Progenitor cell of endocrine pancreas (in vitro differentiated cells): ENCODE results near the gene MROH7. TPM values are rescaled to one million over a fixed set of nuclear protein-coding genes. Genes with fewer than 3 reads are reported as not detected.

Experiments used
- DNase-seq: peaks from one replicate; pipeline ENCODE4 v3.0.0; 2021; ENCODE audit warnings: low spot score; ENCODE audit not compliant: unreplicated experiment
- H3K27ac Mint-ChIP-seq: 2 replicates; pipeline ENCODE4 v1.8.0; 2021; ENCODE audit warnings: mild to moderate bottlenecking, moderate library complexity, mixed read lengths
- H3K27me3 Mint-ChIP-seq: 2 replicates; pipeline ENCODE4 v1.8.0; 2021; ENCODE audit warnings: mixed read lengths
- H3K36me3 Mint-ChIP-seq: 2 replicates; pipeline ENCODE4 v1.8.0; 2022; ENCODE audit warnings: mixed read lengths; ENCODE audit not compliant: insufficient read depth
- H3K4me1 Mint-ChIP-seq: 2 replicates; pipeline ENCODE4 v1.8.0; 2021; ENCODE audit warnings: low read depth, mixed read lengths
- H3K4me3 Mint-ChIP-seq: 2 replicates; pipeline ENCODE4 v1.8.0; 2021; ENCODE audit warnings: low read depth, mild to moderate bottlenecking, moderate library complexity, mixed read lengths
- H3K9me3 Mint-ChIP-seq: 2 replicates; pipeline ENCODE4 v1.8.0; 2021; ENCODE audit warnings: low read depth, mixed read lengths
- total RNA-seq: library from RNA; stranded (reverse); gene quantifications from 2 replicates; pipeline ENCODE4 v1.2.1, GENCODE V29; 2021
- TF ChIP-seq, protein P1 (sequence below): fragments of 200-600 bp; sonication (generic); IDR thresholded peaks from one replicate; pipeline ENCODE4 v1.5.0; 2021; ENCODE audit warnings: antibody characterized with exemption, mild to moderate bottlenecking; ENCODE audit not compliant: unreplicated experiment

Gene MROH7
- total RNA-seq, 1 donor from 2014 or later: 0.50 TPM

- Mint-ChIP-seq H3K27ac (no peak overlapping the region), H3K4me3 (no peak overlapping the region), H3K27me3 (no peaks in the 10 kb centered on the region), H3K4me1 (no peaks in the 10 kb centered on the region), H3K9me3 (no peaks in the 10 kb centered on the region), H3K36me3 (no peaks in the 10 kb centered on the region)
- DNase-seq: no peak
- TF ChIP-seq, protein P1, sequence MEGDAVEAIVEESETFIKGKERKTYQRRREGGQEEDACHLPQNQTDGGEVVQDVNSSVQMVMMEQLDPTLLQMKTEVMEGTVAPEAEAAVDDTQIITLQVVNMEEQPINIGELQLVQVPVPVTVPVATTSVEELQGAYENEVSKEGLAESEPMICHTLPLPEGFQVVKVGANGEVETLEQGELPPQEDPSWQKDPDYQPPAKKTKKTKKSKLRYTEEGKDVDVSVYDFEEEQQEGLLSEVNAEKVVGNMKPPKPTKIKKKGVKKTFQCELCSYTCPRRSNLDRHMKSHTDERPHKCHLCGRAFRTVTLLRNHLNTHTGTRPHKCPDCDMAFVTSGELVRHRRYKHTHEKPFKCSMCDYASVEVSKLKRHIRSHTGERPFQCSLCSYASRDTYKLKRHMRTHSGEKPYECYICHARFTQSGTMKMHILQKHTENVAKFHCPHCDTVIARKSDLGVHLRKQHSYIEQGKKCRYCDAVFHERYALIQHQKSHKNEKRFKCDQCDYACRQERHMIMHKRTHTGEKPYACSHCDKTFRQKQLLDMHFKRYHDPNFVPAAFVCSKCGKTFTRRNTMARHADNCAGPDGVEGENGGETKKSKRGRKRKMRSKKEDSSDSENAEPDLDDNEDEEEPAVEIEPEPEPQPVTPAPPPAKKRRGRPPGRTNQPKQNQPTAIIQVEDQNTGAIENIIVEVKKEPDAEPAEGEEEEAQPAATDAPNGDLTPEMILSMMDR: no peak
Measured at GRCh38 chr1:54597455-54598030, 44.0 kb upstream of the MROH7 start.

DNA sequence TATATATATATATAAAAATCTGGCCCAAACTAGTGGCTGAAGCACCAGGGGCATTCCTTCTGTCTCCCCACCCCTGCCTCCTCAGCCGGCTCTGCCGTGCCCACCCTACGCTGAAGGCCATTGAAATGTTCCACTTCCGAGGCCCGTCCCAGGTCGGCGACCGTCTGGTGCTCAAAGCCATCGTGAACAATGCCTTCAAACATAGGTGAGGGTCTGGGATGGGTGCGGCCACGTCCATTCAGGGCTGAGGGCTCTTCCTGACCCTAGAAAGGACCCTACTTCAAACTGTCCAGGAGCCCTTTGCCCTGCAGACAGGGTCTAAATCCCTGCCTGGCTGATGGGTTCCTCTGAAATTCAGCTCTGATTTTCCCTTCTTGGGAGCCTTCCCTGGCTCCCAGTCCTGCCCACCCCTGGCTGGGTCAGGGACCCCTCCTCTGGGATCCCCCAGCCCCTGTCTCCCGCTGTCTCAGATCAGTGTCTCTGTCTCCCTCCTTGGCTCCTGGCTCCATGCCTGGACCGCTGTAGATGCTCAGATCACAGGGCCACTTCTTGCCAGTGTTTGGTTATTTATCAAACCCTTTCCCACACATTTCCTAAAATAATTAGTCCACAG lies 42.3 kb upstream of the MROH7 start:
- TF ChIP-seq, protein P1: no peak
- no peak overlapping the region for H3K4me3 Mint-ChIP-seq
- H3K27ac Mint-ChIP-seq: no peak overlapping the region
- H3K36me3 Mint-ChIP-seq: no peaks in the 10 kb centered on the region
- H3K27me3 Mint-ChIP-seq: no peaks in the 10 kb centered on the region
- H3K4me1 Mint-ChIP-seq: no peaks in the 10 kb centered on the region
- H3K9me3 Mint-ChIP-seq: no peaks in the 10 kb centered on the region
- DNase-seq: no peak

- TF ChIP-seq, protein P1: no peak
- no peak for DNase-seq
- Mint-ChIP-seq H3K9me3 (no peaks in the 10 kb centered on the region), H3K4me1 (no peaks in the 10 kb centered on the region), H3K27ac (no peak overlapping the region), H3K4me3 (no peak overlapping the region), H3K27me3 (no peaks in the 10 kb centered on the region), H3K36me3 (no peaks in the 10 kb centered on the region)
Measured at GRCh38 chr1:54600947-54601721, 40.5 kb upstream of the MROH7 start.

DNA sequence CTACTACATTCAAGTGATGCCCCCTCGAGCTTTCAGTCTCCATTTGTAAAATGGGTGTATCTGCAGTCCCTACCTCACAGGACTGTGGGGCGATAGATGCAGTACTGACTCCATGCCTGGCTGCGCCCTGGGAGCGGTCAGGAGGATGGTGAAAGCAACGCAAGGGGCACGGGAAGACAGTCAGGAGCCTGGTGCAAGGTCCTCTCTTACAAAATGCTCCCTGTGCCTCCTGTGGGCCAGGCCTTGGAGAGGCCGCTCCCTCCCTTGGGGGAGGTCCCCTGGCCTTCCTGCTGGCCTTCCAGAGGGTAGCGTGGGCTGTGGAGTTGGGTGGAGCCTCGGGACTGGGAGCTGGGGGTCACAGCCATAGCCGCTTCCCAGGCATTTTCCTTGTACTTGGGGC lies 39.9 kb upstream of the MROH7 start:
- H3K9me3 Mint-ChIP-seq: no peaks in the 10 kb centered on the region
- H3K4me3 Mint-ChIP-seq: no peak overlapping the region
- no peak for DNase-seq
- TF ChIP-seq, protein P1: no peak
- no peaks in the 10 kb centered on the region for H3K4me1 Mint-ChIP-seq
- H3K27ac Mint-ChIP-seq: no peak overlapping the region
- H3K27me3 Mint-ChIP-seq: no peaks in the 10 kb centered on the region
- no peaks in the 10 kb centered on the region for H3K36me3 Mint-ChIP-seq

GRCh38 chr1:54602554-54602953 lies 39.0 kb upstream of the MROH7 start:
- DNase-seq: no peak
- H3K4me3 Mint-ChIP-seq: no peak overlapping the region
- no peaks in the 10 kb centered on the region for H3K9me3 Mint-ChIP-seq
- no peak overlapping the region for H3K27ac Mint-ChIP-seq
- H3K4me1 Mint-ChIP-seq: no peaks in the 10 kb centered on the region
- H3K27me3 Mint-ChIP-seq: no peaks in the 10 kb centered on the region
- no peaks in the 10 kb centered on the region for H3K36me3 Mint-ChIP-seq
- TF ChIP-seq, protein P1: no peak
